HepG2 (cell line): Measurements from ENCODE around the gene MACROD2. TPM values are rescaled to one million over a fixed set of nuclear protein-coding genes. Genes with fewer than 3 reads are reported as not detected.

Experiments
- ADNP ChIP-seq: sonication (generic); formaldehyde crosslinking; IDR thresholded peaks from 2 replicates; pipeline ENCODE4 v1.4.0; 2020; ENCODE audit warnings: missing genetic modification reagents
- ARID4A ChIP-seq: sonication (generic); formaldehyde crosslinking; IDR thresholded peaks from 2 replicates; pipeline ENCODE4 v1.5.0; 2020; ENCODE audit warnings: mild to moderate bottlenecking, missing genetic modification reagents, borderline replicate concordance
- CENPT ChIP-seq: sonication (generic); formaldehyde crosslinking; IDR thresholded peaks from 2 replicates; pipeline ENCODE4 v1.8.0; 2022; ENCODE audit warnings: low read depth, mild to moderate bottlenecking, moderate library complexity, missing genetic modification reagents
- HNRNPK ChIP-seq: fragments of 200-400 bp; formaldehyde crosslinking; IDR thresholded peaks from 2 replicates; pipeline ENCODE4 v1.6.1; 2018; ENCODE audit warnings: low read length, low read depth, moderate library complexity, mild to moderate bottlenecking; ENCODE audit not compliant: poor library complexity, severe bottlenecking
- HOXA9 ChIP-seq: sonication (generic); formaldehyde crosslinking; IDR thresholded peaks from 2 replicates; pipeline ENCODE4 v1.8.1; 2022; ENCODE audit warnings: missing genetic modification reagents, mild to moderate bottlenecking, moderate library complexity, borderline replicate concordance
- IKZF1 ChIP-seq: fragments of 450-650 bp; IDR thresholded peaks from 2 replicates; pipeline ENCODE4 v1.7.1; 2016
- JUND ChIP-seq: sonication (generic); formaldehyde crosslinking; IDR thresholded peaks from 2 replicates; pipeline ENCODE4 v1.8.0; 2022; ENCODE audit warnings: mild to moderate bottlenecking, missing genetic modification reagents
- KAT7 ChIP-seq: IDR thresholded peaks from 2 replicates; pipeline ENCODE4 v1.6.1; 2018; ENCODE audit warnings: borderline replicate concordance, missing compliant biosample characterization
- MZF1 ChIP-seq: sonication (generic); formaldehyde crosslinking; IDR thresholded peaks from 2 replicates; pipeline ENCODE4 v1.8.1; 2023; ENCODE audit warnings: mild to moderate bottlenecking, missing genetic modification reagents, borderline replicate concordance
- NBN ChIP-seq: fragments of 450-650 bp; conservative IDR thresholded peaks from 2 replicates; pipeline ENCODE4 v1.6.1; 2017
- PAF1 ChIP-seq: IDR thresholded peaks from 2 replicates; pipeline ENCODE4 v1.6.1; 2016; ENCODE audit warnings: missing genetic modification reagents, missing compliant biosample characterization
- PTBP1 ChIP-seq: fragments of 200-400 bp; formaldehyde crosslinking; IDR thresholded peaks from 2 replicates; pipeline ENCODE4 v1.6.1; 2018; ENCODE audit warnings: low read length, low read depth; ENCODE audit not compliant: poor library complexity, severe bottlenecking
- RAD21 ChIP-seq: fragments of 450-650 bp; formaldehyde crosslinking; IDR thresholded peaks from 2 replicates; pipeline ENCODE4 v1.5.0; 2020; ENCODE audit warnings: mild to moderate bottlenecking
- RNF2 ChIP-seq: fragments of 450-650 bp; conservative IDR thresholded peaks from 2 replicates; pipeline ENCODE4 v1.6.1; 2016; ENCODE audit warnings: low read depth
- SP2 ChIP-seq: sonication (generic); formaldehyde crosslinking; IDR thresholded peaks from 2 replicates; pipeline ENCODE4 v1.5.1; 2020; ENCODE audit warnings: mild to moderate bottlenecking, missing genetic modification reagents
- WIZ ChIP-seq: sonication (generic); formaldehyde crosslinking; IDR thresholded peaks from 2 replicates; pipeline ENCODE4 v1.5.1; 2020; ENCODE audit warnings: mild to moderate bottlenecking, missing genetic modification reagents
- ZFP36L1 ChIP-seq: sonication (generic); formaldehyde crosslinking; IDR thresholded peaks from 2 replicates; pipeline ENCODE4 v1.8.0; 2022; ENCODE audit warnings: mild to moderate bottlenecking, missing genetic modification reagents, moderate library complexity
- ZNF543 ChIP-seq: sonication (generic); formaldehyde crosslinking; IDR thresholded peaks from 2 replicates; pipeline ENCODE4 v1.4.0; 2020; ENCODE audit warnings: mild to moderate bottlenecking, missing genetic modification reagents
- polyA plus RNA-seq, 8 experiments: library from polyadenylated mRNA; depleted of rRNA in 3 of 8; stranded (reverse) in 7 of 8; unstranded in 1 of 8; fragments of >200 nt; fragmentation: Illumina TruSeq in 4 of 8; extraction: Trizol in 4 of 8; gene quantifications; 2 replicates each; pipeline versions ENCODE4 v1.2.1 to v1.2.3, GENCODE V29; 2011 to 2016; ENCODE audit warnings: low read depth in 4 of 8, missing spikeins in 1 of 8, mixed read lengths in 1 of 8; ENCODE audit not compliant: insufficient read depth in 1 of 8
- total RNA-seq, 5 experiments: library from RNA; depleted of rRNA; stranded (reverse); fragments of >200 nt; fragmentation: Illumina TruSeq; extraction: Trizol; gene quantifications; 2 replicates each; pipeline ENCODE4 v1.2.3, GENCODE V29; 2016; ENCODE audit warnings: low read depth in 1 of 5
- TF ChIP-seq, protein P1 (sequence below): sonication (generic); formaldehyde crosslinking; IDR thresholded peaks from 2 replicates; pipeline ENCODE4 v1.5.1; 2020; ENCODE audit warnings: mild to moderate bottlenecking, missing genetic modification reagents
- TF ChIP-seq, protein P2 (sequence below): sonication (generic); formaldehyde crosslinking; IDR thresholded peaks from 2 replicates; pipeline ENCODE4 v1.8.0; 2022; ENCODE audit warnings: missing genetic modification reagents, mild to moderate bottlenecking, borderline replicate concordance

Gene MACROD2
- total and polyA plus RNA-seq, 2 of the 13 experiments (the other 11 are each of a cell fraction or from before 2014, with no cell fraction given), result 0.13 to 0.51 TPM

DNA sequence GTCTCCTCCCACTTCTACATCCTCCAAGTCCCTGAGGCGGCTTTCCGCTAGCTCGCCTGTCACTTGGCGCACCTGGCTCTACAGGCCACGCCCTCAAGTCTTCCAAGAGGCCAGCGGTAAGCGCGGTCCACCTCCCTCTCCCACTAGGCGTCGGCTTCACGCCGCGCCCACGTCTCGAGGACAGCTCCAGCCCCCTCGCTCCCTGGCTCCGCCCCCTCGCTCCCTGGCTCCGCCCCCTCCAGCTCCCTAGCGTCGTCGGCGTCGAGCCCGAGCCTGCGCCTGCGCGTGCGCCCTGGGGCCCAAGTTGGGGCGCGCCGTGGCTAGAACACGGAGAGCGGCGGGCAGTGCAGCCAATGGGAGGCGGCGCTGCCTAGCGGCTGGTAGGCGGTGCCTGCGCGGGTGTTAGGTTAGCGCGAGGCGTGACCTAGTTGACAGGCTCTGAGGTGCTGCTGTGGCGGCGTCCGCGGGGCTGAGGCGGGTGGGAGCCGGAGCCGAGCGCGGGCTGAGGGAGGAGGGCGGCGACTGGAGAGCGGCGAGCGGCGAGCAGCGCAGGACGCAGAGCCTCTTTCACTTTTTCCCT, at the start of gene MACROD2 (continued):
- TF ChIP-seq, protein P1, sequence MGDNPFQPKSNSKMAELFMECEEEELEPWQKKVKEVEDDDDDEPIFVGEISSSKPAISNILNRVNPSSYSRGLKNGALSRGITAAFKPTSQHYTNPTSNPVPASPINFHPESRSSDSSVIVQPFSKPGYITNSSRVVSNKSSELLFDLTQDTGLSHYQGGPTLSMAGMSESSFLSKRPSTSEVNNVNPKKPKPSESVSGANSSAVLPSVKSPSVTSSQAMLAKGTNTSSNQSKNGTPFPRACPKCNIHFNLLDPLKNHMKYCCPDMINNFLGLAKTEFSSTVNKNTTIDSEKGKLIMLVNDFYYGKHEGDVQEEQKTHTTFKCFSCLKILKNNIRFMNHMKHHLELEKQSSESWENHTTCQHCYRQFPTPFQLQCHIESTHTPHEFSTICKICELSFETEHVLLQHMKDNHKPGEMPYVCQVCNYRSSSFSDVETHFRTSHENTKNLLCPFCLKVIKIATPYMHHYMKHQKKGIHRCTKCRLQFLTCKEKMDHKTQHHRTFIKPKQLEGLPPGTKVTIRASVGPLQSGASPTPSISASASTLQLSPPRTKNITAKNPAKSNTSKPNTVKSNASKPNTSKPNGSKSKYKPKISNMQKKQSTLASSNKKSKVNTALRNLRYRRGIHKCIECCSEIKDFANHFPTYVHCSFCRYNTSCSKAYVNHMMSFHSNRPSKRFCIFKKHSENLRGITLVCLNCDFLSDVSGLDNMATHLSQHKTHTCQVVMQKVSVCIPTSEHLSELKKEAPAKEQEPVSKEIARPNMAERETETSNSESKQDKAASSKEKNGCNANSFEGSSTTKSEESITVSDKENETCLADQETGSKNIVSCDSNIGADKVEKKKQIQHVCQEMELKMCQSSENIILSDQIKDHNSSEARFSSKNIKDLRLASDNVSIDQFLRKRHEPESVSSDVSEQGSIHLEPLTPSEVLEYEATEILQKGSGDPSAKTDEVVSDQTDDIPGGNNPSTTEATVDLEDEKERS (CRISPR knock-in tag), result 0 out of 2 replicates have a peak, but pooled peaks have one; percentile 48
- peak; percentile 65; the same call in 1 of the 2 replicates for TF ChIP-seq ZNF543 (CRISPR knock-in tag)
- TF ChIP-seq PTBP1, result no peak
- peak; percentile 11; the same call in 1 of the 2 replicates for TF ChIP-seq KAT7 (CRISPR knock-in tag)
- no peak for TF ChIP-seq MZF1 (CRISPR knock-in tag)
- TF ChIP-seq ZFP36L1 (CRISPR knock-in tag), result no peak
- no peak; the same call in 1 of the 2 replicates for TF ChIP-seq HOXA9 (CRISPR knock-in tag)
- no peak for TF ChIP-seq RAD21 (CRISPR knock-in tag)
- peak; percentile 80 for TF ChIP-seq SP2
- TF ChIP-seq ARID4A (CRISPR knock-in tag), result 0 out of 2 replicates have a peak, but pooled peaks have one; percentile 14
- TF ChIP-seq HNRNPK, result peak; percentile 50
- no peak for TF ChIP-seq JUND (CRISPR knock-in tag)
- TF ChIP-seq, protein P2, sequence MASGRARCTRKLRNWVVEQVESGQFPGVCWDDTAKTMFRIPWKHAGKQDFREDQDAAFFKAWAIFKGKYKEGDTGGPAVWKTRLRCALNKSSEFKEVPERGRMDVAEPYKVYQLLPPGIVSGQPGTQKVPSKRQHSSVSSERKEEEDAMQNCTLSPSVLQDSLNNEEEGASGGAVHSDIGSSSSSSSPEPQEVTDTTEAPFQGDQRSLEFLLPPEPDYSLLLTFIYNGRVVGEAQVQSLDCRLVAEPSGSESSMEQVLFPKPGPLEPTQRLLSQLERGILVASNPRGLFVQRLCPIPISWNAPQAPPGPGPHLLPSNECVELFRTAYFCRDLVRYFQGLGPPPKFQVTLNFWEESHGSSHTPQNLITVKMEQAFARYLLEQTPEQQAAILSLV (CRISPR knock-in tag), result peak; percentile 38; the same call in 1 of the 2 replicates
- no peak for TF ChIP-seq NBN
- TF ChIP-seq RNF2, result no peak
- TF ChIP-seq PAF1 (CRISPR knock-in tag), result no peak
- TF ChIP-seq IKZF1, result no peak
- no peak for TF ChIP-seq WIZ (CRISPR knock-in tag)
- TF ChIP-seq ADNP, result no peak
- 0 out of 2 replicates have a peak, but pooled peaks have one; percentile 50 for TF ChIP-seq CENPT (CRISPR knock-in tag)
